ENCODE data around the gene TMEM151A. TPM values are rescaled to one million over a fixed set of nuclear protein-coding genes. Genes with fewer than 3 reads are reported as not detected.

TMEM151A gene
- total RNA-seq = not detected in 2 replicates

GRCh38 chr11:66291706-66292542 lies at the start of gene TMEM151A:
Gene TMEM151A, plus strand, starts transcription at chr11:66291894. Its CDS starts 120 bp downstream, at chr11:66292014.

GRCh38 chr11:66268244-66268951 lies 23.3 kb upstream of the TMEM151A start, which contains the start of gene RAB1B:
Gene RAB1B, plus strand, starts transcription at chr11:66268639. Its CDS starts 41 bp downstream, at chr11:66268680.

GRCh38 chr11:66277471-66278362 lies 14.0 kb upstream of the TMEM151A start, which contains the start of gene CNIH2:
Gene CNIH2, plus strand, starts transcription at chr11:66278175. Its CDS starts 282 bp downstream, at chr11:66278457.

GRCh38 chr11:66288671-66289547 lies 2.8 kb upstream of the TMEM151A start, which contains the start of gene YIF1A:
Gene YIF1A, minus strand, starts transcription at chr11:66289143. Its CDS starts 158 bp downstream, at chr11:66288985.

GRCh38 chr11:66316849-66317251 lies 25.2 kb downstream of the TMEM151A start, which contains the start of gene CD248:
Gene CD248, minus strand, starts transcription at chr11:66317044. Its CDS starts 17 bp downstream, at chr11:66317027.

GRCh38 chr11:66336234-66337102 lies 44.8 kb downstream of the TMEM151A start, which contains the start of gene RIN1:
Gene RIN1, minus strand, starts transcription at chr11:66336434. Its CDS starts 32 bp downstream, at chr11:66336402.

GRCh38 chr11:66344550-66345315 lies 53.0 kb downstream of the TMEM151A start, which contains the start of gene BRMS1:
Gene BRMS1, minus strand, starts transcription at chr11:66345104. Its CDS starts 2,870 bp downstream, at chr11:66342234.

Other genes starting within 250 kb of the TMEM151A start
- not detected in 2 replicates for gene GAL3ST3, start 242.7 kb upstream of the TMEM151A start, total RNA-seq
- 99.4 and 114 TPM in 2 replicates for gene SF3B2, start 239.5 kb upstream of the TMEM151A start, total RNA-seq
- gene PACS1, start 221.6 kb upstream of the TMEM151A start, total RNA-seq = 12.7 and 17.8 TPM in 2 replicates
- gene KLC2, start 34.2 kb upstream of the TMEM151A start, total RNA-seq = 15.2 and 19.5 TPM in 2 replicates
- 65.0 and 70.5 TPM in 2 replicates for gene RAB1B, start 23.3 kb upstream of the TMEM151A start, total RNA-seq
- not detected in 2 replicates for gene CNIH2, start 13.7 kb upstream of the TMEM151A start, total RNA-seq
- 193 and 255 TPM in 2 replicates for gene YIF1A, start 2.8 kb upstream of the TMEM151A start, total RNA-seq
- 0.65 and 1.2 TPM in 2 replicates for gene CD248, start 25.1 kb downstream of the TMEM151A start, total RNA-seq
- 4.9 and 8.1 TPM in 2 replicates for gene RIN1, start 44.5 kb downstream of the TMEM151A start, total RNA-seq
- gene BRMS1, start 53.2 kb downstream of the TMEM151A start, total RNA-seq = 75.7 and 89.8 TPM in 2 replicates
- 35.4 and 36.5 TPM in 2 replicates for gene B4GAT1, start 55.7 kb downstream of the TMEM151A start, total RNA-seq
- gene SLC29A2, start 79.9 kb downstream of the TMEM151A start, total RNA-seq = 0.76 and 0.97 TPM in 2 replicates
- not detected in 2 replicates for gene NPAS4, start 129.1 kb downstream of the TMEM151A start, total RNA-seq
- gene MRPL11, start 147.0 kb downstream of the TMEM151A start, total RNA-seq = 55.9 and 81.8 TPM in 2 replicates
- gene PELI3, start 175.0 kb downstream of the TMEM151A start, total RNA-seq = 2.9 and 3.2 TPM in 2 replicates
- 50.8 and 58.8 TPM in 2 replicates for gene DPP3, start 188.5 kb downstream of the TMEM151A start, total RNA-seq
- 17.9 and 23.4 TPM in 2 replicates for gene BBS1, start 218.7 kb downstream of the TMEM151A start, total RNA-seq

All from epithelial cell of umbilical artery (primary cell).